SK-N-MC (cell line): Measurements from ENCODE around the gene NECAB3.

Experiments used
- EZH2 ChIP-seq: fragments of 200-600 bp; sonication (generic); IDR thresholded peaks from one replicate; pipeline ENCODE4 v1.6.1; 2017; ENCODE audit warnings: antibody characterized with exemption
- FOXP2 ChIP-seq: optimal IDR thresholded peaks from 2 replicates; pipeline ENCODE3; 2011; ENCODE audit warnings: mild to moderate bottlenecking, moderate library complexity; ENCODE audit not compliant: insufficient read depth; ENCODE audit errors: extremely low read length, control extremely low read depth
- POLR2AphosphoS5 ChIP-seq: IDR thresholded peaks from 2 replicates; pipeline ENCODE4 v1.6.1; 2012; ENCODE audit warnings: mild to moderate bottlenecking, low read depth, low read length, borderline replicate concordance

GRCh38 chr20:33707668-33708067 lies 33.4 kb upstream of the NECAB3 start:
- TF ChIP-seq EZH2 = no peak
- no peak for TF ChIP-seq POLR2AphosphoS5
- TF ChIP-seq FOXP2 = no peak
